Activated CD8-positive, alpha-beta memory T cell treated with anti-CD3 and anti-CD28 coated beads, Interleukin-2, amount 10 ng/mL, durations not matched to agents 7 days and 5 days (primary cell): Measurements from ENCODE around the gene CREB5. TPM values are rescaled to one million over a fixed set of nuclear protein-coding genes. Genes with fewer than 3 reads are reported as not detected.

Source experiments
- ATAC-seq: fragments of 150-1000 bp; cut with Tn5 transposase; one replicate; pipeline ENCODE4 v1.10.0; 2021; ENCODE audit warnings: moderate library complexity
- CTCF ChIA-PET: fragments of 350-600 bp; sonication (Branson Sonifier 250); formaldehyde crosslinking; loops from one replicate; lab custom pipeline; 2021; ENCODE audit warnings: antibody characterized with exemption; lab: Charles Lee
- DNase-seq: peaks from one replicate; pipeline ENCODE4 v3.0.0-alpha.2; 2020
- H3K27ac Mint-ChIP-seq: one replicate; pipeline ENCODE4 v1.8.0; 2021; ENCODE audit warnings: mild to moderate bottlenecking, mixed read lengths
- H3K27me3 Mint-ChIP-seq: one replicate; pipeline ENCODE4 v1.8.0; 2021; ENCODE audit warnings: mixed read lengths
- H3K36me3 Mint-ChIP-seq: one replicate; pipeline ENCODE4 v1.8.0; 2021; ENCODE audit warnings: mild to moderate bottlenecking, mixed read lengths
- H3K4me1 Mint-ChIP-seq: one replicate; pipeline ENCODE4 v1.8.0; 2021; ENCODE audit warnings: mixed read lengths
- H3K4me3 Mint-ChIP-seq: one replicate; pipeline ENCODE4 v1.8.0; 2021; ENCODE audit warnings: mild to moderate bottlenecking, moderate library complexity, mixed read lengths
- H3K9me3 Mint-ChIP-seq: one replicate; pipeline ENCODE4 v1.8.0; 2022; ENCODE audit warnings: low read depth, mixed read lengths
- total RNA-seq, 2 experiments: library from RNA; stranded (reverse); gene quantifications; one replicate each; pipeline ENCODE4 v1.2.3, GENCODE V29; 2021

Gene CREB5
- total RNA-seq, 2 experiments from 2014 or later, result not detected

- Mint-ChIP-seq H3K27ac (no peak overlapping the region), H3K4me1 (no peaks in the 10 kb centered on the region), H3K9me3 (no peaks in the 10 kb centered on the region), H3K27me3 (peaks cover 10% of the 10 kb centered on the region), H3K4me3 (no peak overlapping the region), H3K36me3 (no peaks in the 10 kb centered on the region)
- CTCF ChIA-PET, result no interaction called here
- no peak for DNase-seq
- no peak for ATAC-seq
Measured at GRCh38 chr7:28688174-28688573, 275.9 kb downstream of the CREB5 start.

DNA sequence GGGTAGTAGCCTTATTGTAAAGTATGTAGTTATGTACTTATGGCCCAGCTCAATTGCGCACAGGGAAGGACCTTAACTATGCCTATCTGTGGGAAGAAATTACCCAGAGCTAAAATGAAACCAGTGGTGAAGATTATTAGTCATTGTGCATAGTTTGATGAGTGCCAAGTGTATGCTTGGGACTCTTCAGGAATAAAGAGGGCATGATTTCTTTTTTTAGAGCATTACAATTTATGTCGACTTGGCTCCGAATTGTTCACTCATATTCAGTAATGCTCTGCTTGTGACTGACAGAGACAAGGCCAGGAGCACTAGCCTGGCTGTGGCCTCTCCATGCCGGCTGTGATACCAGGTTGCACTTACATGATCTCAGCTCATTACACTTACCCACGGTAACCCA lies 276.3 kb downstream of the CREB5 start:
- no peak for DNase-seq
- ATAC-seq, result no peak
- H3K27me3 Mint-ChIP-seq, result peaks cover 10% of the 10 kb centered on the region

GRCh38 chr7:28695300-28696295 lies 283.3 kb downstream of the CREB5 start:
- H3K36me3 Mint-ChIP-seq, result no peaks in the 10 kb centered on the region
- CTCF ChIA-PET, result no interaction called here
- ATAC-seq (no peak), DNase-seq (no peak)
- H3K27ac Mint-ChIP-seq, result no peak overlapping the region
- no peaks in the 10 kb centered on the region for H3K9me3 Mint-ChIP-seq
- no peaks in the 10 kb centered on the region for H3K4me1 Mint-ChIP-seq
- H3K4me3 Mint-ChIP-seq, result no peak overlapping the region
- no peaks in the 10 kb centered on the region for H3K27me3 Mint-ChIP-seq

More for the DNA sequence above, 276.3 kb downstream of the CREB5 start:
- Mint-ChIP-seq H3K4me1 (no peaks in the 10 kb centered on the region), H3K4me3 (no peak overlapping the region), H3K9me3 (no peaks in the 10 kb centered on the region), H3K36me3 (no peaks in the 10 kb centered on the region), H3K27ac (no peak overlapping the region)
- CTCF ChIA-PET, result no interaction called here

DNA sequence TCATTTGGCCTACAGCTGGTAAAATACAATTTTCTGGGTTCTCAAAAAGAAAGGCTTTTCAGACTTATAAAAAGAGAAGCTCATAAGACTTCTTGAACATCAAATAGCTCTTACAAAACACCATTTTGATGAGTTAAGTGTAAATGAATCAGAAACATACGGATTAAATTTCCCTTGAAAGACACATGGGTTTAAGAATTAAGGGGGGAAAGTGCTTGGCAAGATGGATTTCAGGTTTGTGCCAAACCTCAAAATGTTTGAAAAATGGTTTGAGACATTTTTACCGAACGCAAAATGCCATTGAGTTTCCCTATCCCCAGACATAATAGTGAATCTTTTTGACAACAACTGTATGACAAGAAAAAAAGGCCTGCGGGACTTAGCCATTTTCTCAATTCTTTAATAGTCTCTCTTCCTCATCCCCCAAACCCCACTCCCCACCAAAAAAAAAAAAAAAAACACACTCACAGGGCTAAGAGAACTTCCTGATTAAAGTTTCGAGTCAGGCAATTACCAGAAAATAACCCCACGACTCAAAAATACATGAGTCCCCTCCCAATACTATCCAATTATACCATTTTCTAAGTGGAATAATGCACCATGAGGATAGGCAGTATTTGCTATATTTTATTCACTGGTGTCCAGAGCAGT lies 285.7 kb downstream of the CREB5 start:
- H3K27me3 Mint-ChIP-seq, result no peaks in the 10 kb centered on the region
- H3K27ac Mint-ChIP-seq, result no peak overlapping the region
- no peak overlapping the region for H3K4me3 Mint-ChIP-seq
- H3K4me1 Mint-ChIP-seq, result no peaks in the 10 kb centered on the region
- ATAC-seq, result no peak
- no peaks in the 10 kb centered on the region for H3K9me3 Mint-ChIP-seq
- H3K36me3 Mint-ChIP-seq, result no peaks in the 10 kb centered on the region
- no peak for DNase-seq
- CTCF ChIA-PET, result no interaction called here

DNA sequence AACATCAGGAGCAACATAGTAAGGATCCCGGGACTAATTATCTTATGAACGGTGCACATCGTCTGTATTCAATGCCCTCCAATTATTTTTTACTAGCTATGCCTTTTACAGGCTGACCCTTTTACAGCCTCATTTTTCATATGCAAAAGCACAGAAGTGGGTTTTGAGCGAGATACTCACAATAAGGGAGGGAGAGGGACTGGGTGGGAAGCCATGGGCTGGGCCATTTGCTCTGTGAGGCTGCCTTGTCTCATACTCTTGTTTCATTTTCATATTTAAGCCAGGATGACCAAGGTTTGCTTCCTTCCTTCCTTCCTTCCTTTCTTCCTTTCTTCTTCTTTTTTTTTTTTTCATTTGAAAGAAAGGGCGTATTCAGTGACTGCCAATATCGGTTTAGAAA lies 286.5 kb downstream of the CREB5 start:
- Mint-ChIP-seq H3K4me3 (no peak overlapping the region), H3K27me3 (no peaks in the 10 kb centered on the region), H3K27ac (no peak overlapping the region), H3K4me1 (no peaks in the 10 kb centered on the region), H3K9me3 (no peaks in the 10 kb centered on the region), H3K36me3 (no peaks in the 10 kb centered on the region)
- DNase-seq (no peak), ATAC-seq (no peak)
- CTCF ChIA-PET, result no interaction called here

DNA sequence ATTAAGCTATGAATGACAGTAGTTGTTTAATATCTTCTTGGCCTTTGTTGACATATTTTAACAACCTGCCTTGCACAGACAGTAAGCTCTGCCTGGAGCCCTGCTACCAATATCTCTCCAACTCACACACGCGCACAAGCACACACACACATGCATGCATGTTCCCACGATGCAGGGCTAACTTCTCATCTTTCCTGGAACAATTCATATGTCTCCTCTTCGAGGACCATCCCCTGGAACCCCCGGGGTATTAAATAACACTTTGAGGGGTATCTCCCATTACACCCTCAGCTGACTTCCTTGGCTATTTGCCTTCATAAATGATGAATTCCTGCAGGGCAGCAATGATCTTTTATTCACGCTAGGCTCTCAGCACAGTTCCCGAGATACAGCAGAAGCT lies 287.8 kb downstream of the CREB5 start:
- H3K4me3 Mint-ChIP-seq, result no peak overlapping the region
- CTCF ChIA-PET, result no interaction called here
- H3K4me1 Mint-ChIP-seq, result no peaks in the 10 kb centered on the region
- no peaks in the 10 kb centered on the region for H3K36me3 Mint-ChIP-seq
- H3K9me3 Mint-ChIP-seq, result no peaks in the 10 kb centered on the region
- DNase-seq (no peak), ATAC-seq (no peak)
- H3K27ac Mint-ChIP-seq, result no peak overlapping the region
- H3K27me3 Mint-ChIP-seq, result no peaks in the 10 kb centered on the region

DNA sequence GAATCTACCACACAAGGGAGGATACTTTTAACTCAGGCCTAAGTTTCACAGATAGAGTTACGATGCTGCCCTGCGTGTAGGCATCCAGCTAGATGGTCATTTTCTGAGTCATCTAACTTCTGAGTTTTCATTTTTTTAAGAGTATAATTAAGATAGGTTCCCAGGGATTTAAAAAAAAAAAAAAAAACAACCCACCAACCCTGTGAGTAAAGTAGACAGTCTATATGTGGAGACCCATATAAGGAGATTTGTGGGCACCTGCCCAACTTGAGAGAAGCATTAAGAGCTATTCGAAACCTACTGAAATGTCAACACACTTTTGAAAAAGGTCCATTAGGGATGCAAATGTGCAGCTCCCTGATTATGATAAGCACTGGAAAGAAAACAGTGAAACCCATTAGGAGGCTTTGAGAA lies 288.5 kb downstream of the CREB5 start:
- no peak overlapping the region for H3K27ac Mint-ChIP-seq
- no peaks in the 10 kb centered on the region for H3K36me3 Mint-ChIP-seq
- H3K4me3 Mint-ChIP-seq, result no peak overlapping the region
- ATAC-seq (no peak), DNase-seq (no peak)
- CTCF ChIA-PET, result no interaction called here
- no peaks in the 10 kb centered on the region for H3K4me1 Mint-ChIP-seq
- no peaks in the 10 kb centered on the region for H3K9me3 Mint-ChIP-seq
- H3K27me3 Mint-ChIP-seq, result no peaks in the 10 kb centered on the region

DNA sequence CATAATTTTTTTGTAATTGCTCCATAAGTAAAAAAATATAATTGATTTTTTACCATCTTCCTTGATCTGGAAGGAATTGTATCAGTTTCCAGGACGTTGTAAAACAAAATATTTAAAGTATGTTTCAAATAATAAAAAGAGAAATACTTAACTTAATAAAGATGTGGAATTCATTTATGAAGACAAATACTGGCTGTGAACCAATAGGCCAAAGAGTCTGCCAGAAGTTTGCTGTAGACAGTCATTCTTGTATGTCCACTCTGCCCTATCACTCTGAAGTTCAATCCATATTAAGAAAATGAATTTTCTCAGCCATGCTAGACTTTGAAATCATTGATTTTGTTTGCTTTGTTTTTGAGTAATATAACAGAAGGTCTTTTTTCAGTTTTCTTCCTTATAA lies 289.4 kb downstream of the CREB5 start:
- Mint-ChIP-seq H3K27me3 (no peaks in the 10 kb centered on the region), H3K36me3 (no peaks in the 10 kb centered on the region), H3K9me3 (no peaks in the 10 kb centered on the region), H3K27ac (no peak overlapping the region), H3K4me3 (no peak overlapping the region), H3K4me1 (no peaks in the 10 kb centered on the region)
- CTCF ChIA-PET, result no interaction called here
- DNase-seq (no peak), ATAC-seq (no peak)

- H3K27me3 Mint-ChIP-seq, result no peaks in the 10 kb centered on the region
- no peaks in the 10 kb centered on the region for H3K9me3 Mint-ChIP-seq
- H3K4me3 Mint-ChIP-seq, result no peak overlapping the region
- DNase-seq, result no peak
- H3K4me1 Mint-ChIP-seq, result no peaks in the 10 kb centered on the region
- CTCF ChIA-PET, result no interaction called here
- ATAC-seq, result no peak
- no peak overlapping the region for H3K27ac Mint-ChIP-seq
- H3K36me3 Mint-ChIP-seq, result no peaks in the 10 kb centered on the region
Measured at GRCh38 chr7:28702171-28702570, 289.9 kb downstream of the CREB5 start.

DNA sequence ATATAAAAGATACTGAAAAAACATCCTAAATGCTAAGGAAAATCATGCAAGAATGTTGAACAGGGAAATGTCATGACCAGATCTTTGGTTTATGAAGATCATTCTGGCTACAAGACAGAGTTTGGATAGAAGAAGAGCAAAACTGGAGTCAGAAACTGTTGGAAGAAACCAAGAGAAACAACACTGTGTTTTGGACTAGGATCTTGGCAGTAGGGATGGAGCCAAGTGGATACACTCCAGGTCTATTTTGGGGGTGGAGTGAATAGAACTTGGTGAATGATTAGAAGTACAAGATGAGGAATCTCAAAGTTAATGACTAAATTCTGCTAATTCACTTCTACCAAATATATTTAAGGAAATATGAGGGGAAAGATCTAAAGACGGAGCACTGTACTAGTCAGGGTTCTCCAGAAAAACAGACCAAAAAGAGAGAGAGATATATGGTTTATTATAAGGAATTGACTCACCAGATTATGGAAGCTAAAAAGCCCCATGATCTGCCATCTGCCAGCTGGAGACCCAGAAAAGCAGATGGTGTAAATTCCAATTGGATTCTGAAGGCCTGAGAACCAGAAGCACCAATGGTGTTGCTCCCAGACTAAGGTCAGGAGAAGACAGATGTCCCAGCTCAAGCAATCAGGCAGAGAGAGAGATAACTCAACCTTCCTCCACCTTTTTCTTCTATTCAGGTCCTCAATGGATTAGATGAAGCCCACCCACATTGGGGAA lies 290.9 kb downstream of the CREB5 start:
- no peak for ATAC-seq
- Mint-ChIP-seq H3K4me1 (no peaks in the 10 kb centered on the region), H3K27me3 (no peaks in the 10 kb centered on the region), H3K9me3 (no peaks in the 10 kb centered on the region), H3K36me3 (no peaks in the 10 kb centered on the region), H3K27ac (no peak overlapping the region), H3K4me3 (no peak overlapping the region)
- no peak for DNase-seq
- CTCF ChIA-PET, result no interaction called here

DNA sequence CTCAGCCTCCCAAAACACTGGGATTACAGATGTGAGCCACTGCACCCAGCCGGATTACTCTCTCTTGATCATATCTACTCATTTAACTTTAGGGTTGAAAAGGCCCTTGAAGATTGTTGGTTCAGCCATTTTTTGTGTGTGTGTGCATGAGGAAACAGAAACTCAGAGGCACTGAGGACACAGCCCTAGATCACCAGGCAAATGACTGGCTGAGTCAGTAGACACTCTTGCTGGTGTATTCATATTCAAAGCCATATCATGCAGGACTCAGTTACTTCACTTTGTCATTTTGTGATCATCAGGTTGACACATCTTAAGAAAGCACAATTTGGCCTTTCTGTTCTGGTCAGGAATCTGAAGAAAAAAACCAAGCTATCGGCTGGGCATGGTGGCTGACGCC lies 292.4 kb downstream of the CREB5 start:
- Mint-ChIP-seq H3K27me3 (no peaks in the 10 kb centered on the region), H3K9me3 (no peaks in the 10 kb centered on the region), H3K36me3 (no peaks in the 10 kb centered on the region), H3K4me3 (no peak overlapping the region), H3K27ac (no peak overlapping the region), H3K4me1 (no peaks in the 10 kb centered on the region)
- ATAC-seq (no peak), DNase-seq (no peak)
- CTCF ChIA-PET, result no interaction called here

DNA sequence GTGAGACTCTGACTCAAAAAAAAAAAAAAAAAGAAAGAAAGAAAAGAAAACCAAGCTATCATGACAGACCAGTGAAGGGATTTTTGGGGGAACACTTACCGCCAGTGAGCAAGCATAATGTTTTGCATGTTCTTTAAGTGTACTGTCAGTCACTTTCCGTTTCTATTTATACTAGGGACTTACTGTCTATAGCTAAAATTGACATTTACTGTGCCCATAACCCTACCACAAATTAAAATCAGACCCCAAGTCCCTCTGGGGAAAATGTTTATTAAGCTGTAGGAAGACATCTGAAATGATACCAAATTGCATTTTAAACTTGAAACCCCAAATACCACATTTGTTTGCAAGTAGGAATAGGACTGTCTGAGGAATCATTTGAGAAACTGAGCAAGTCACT lies 293.0 kb downstream of the CREB5 start:
- CTCF ChIA-PET, result no interaction called here
- DNase-seq (no peak), ATAC-seq (no peak)
- no peaks in the 10 kb centered on the region for H3K9me3 Mint-ChIP-seq
- H3K27ac Mint-ChIP-seq, result no peak overlapping the region
- no peaks in the 10 kb centered on the region for H3K36me3 Mint-ChIP-seq
- no peaks in the 10 kb centered on the region for H3K4me1 Mint-ChIP-seq
- no peaks in the 10 kb centered on the region for H3K27me3 Mint-ChIP-seq
- H3K4me3 Mint-ChIP-seq, result no peak overlapping the region

- ATAC-seq (no peak), DNase-seq (no peak)
- Mint-ChIP-seq H3K4me1 (no peaks in the 10 kb centered on the region), H3K27me3 (no peaks in the 10 kb centered on the region), H3K27ac (no peak overlapping the region), H3K9me3 (no peaks in the 10 kb centered on the region), H3K4me3 (no peak overlapping the region), H3K36me3 (no peaks in the 10 kb centered on the region)
- CTCF ChIA-PET, result no interaction called here
Measured at GRCh38 chr7:28706584-28706983, 294.3 kb downstream of the CREB5 start.
